GM23248 (cell line): ENCODE results near the gene ENTR1.

Experiments
- EZH2 ChIP-seq: fragments of 200-600 bp; sonication (generic); IDR thresholded peaks from 2 replicates; pipeline ENCODE4 v1.6.1; 2018; ENCODE audit warnings: antibody characterized with exemption, mild to moderate bottlenecking; ENCODE audit not compliant: insufficient read depth, poor library complexity, severe bottlenecking
- EZH2phosphoT487 ChIP-seq: fragments of 200-600 bp; sonication (generic); IDR thresholded peaks from 2 replicates; pipeline ENCODE4 v1.6.1; 2018; ENCODE audit warnings: antibody characterized with exemption, moderate library complexity, mild to moderate bottlenecking, low read depth; ENCODE audit not compliant: insufficient read depth

GRCh38 chr9:136363106-136363948 is 47.1 kb downstream of the ENTR1 start, which contains the start of gene DNLZ:
- TF ChIP-seq EZH2 (no peak), EZH2phosphoT487 (no peak)
